GM12873 (cell line): ENCODE measurements around the gene ANAPC1.

Experiments used
- TF ChIP-seq, protein P1 (sequence below): IDR thresholded peaks from 2 replicates; pipeline ENCODE4 v1.5.1; 2012; ENCODE audit warnings: low read depth, mild to moderate bottlenecking, moderate library complexity, low read length, control low read depth; ENCODE audit not compliant: insufficient read depth; ENCODE audit errors: missing control alignments

Gene ANAPC1, protein sequence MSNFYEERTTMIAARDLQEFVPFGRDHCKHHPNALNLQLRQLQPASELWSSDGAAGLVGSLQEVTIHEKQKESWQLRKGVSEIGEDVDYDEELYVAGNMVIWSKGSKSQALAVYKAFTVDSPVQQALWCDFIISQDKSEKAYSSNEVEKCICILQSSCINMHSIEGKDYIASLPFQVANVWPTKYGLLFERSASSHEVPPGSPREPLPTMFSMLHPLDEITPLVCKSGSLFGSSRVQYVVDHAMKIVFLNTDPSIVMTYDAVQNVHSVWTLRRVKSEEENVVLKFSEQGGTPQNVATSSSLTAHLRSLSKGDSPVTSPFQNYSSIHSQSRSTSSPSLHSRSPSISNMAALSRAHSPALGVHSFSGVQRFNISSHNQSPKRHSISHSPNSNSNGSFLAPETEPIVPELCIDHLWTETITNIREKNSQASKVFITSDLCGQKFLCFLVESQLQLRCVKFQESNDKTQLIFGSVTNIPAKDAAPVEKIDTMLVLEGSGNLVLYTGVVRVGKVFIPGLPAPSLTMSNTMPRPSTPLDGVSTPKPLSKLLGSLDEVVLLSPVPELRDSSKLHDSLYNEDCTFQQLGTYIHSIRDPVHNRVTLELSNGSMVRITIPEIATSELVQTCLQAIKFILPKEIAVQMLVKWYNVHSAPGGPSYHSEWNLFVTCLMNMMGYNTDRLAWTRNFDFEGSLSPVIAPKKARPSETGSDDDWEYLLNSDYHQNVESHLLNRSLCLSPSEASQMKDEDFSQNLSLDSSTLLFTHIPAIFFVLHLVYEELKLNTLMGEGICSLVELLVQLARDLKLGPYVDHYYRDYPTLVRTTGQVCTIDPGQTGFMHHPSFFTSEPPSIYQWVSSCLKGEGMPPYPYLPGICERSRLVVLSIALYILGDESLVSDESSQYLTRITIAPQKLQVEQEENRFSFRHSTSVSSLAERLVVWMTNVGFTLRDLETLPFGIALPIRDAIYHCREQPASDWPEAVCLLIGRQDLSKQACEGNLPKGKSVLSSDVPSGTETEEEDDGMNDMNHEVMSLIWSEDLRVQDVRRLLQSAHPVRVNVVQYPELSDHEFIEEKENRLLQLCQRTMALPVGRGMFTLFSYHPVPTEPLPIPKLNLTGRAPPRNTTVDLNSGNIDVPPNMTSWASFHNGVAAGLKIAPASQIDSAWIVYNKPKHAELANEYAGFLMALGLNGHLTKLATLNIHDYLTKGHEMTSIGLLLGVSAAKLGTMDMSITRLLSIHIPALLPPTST (N-terminal part only)

DNA sequence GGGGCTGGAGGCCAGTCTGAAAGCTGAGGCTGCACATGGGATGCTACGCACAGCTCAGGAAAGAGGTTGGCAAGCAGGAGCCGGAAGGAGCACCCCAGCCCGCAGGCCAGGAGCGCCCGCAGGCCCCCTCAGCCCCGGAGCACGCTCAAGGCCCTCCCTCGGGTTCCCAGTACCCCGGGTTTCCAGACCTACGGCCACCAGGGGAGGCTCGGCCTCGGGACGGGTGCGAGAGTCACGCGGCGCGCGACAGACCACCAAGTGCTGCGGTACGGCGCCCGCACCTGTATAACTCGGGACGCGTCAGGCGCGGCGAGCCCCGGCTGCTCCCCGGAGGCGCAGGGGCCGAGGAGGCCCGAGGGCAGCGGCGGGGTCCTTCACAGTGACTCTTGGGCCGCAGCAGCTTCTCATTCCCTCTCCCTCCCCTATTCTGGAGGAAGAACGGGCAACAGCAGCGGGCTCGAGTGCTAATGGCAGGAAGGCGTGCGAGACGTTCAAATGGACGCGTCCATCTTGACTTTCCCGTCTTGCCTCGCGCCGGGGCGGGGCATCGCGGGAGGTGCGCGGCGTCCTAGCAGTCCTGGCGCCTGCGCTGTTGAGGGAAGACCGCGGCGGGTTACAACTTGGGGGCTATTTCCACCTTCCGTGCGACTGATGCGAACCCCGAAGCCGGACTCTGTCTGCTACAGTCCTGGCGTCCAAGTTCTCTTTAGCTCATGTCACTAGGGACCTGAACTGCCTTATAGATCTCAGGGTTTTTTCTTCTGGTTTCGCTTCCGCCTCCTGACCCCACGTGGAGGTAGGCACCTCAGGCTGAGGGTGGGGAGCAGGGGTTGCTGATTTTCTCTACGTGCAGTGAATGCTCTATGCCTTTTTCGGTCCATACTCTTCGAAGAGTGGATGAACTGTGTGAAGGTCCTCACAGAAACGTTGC lies at the start of gene ANAPC1:
TSS of gene ANAPC1 (minus strand) at position 533 of the 931 bp plus-strand sequence. CDS start 3,368 bp downstream, outside the sequence.
- TF ChIP-seq, protein P1, sequence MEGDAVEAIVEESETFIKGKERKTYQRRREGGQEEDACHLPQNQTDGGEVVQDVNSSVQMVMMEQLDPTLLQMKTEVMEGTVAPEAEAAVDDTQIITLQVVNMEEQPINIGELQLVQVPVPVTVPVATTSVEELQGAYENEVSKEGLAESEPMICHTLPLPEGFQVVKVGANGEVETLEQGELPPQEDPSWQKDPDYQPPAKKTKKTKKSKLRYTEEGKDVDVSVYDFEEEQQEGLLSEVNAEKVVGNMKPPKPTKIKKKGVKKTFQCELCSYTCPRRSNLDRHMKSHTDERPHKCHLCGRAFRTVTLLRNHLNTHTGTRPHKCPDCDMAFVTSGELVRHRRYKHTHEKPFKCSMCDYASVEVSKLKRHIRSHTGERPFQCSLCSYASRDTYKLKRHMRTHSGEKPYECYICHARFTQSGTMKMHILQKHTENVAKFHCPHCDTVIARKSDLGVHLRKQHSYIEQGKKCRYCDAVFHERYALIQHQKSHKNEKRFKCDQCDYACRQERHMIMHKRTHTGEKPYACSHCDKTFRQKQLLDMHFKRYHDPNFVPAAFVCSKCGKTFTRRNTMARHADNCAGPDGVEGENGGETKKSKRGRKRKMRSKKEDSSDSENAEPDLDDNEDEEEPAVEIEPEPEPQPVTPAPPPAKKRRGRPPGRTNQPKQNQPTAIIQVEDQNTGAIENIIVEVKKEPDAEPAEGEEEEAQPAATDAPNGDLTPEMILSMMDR: no peak

DNA sequence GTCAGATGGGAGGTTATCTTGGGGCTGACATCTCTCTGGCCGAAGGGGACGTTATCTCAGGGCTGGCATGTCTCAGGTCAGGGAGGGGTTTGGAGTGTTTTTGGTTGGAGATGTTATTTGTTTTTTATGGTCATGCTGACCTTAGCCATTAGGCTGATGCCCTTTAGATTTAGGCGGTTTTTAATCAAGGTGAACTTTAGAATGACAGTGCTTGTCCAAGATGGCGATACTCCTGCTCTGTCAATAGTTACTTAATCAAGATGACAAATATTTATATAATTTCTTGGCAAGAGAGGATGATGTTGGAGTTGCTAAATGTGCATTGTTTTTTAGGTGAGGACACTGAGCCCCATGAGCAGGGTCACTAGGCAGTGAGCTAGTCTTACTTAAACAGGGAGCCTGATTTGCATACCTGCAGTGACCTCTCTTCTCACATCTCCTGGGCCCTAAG lies 48.9 kb upstream of the ANAPC1 start:
- TF ChIP-seq, protein P1: no peak

DNA sequence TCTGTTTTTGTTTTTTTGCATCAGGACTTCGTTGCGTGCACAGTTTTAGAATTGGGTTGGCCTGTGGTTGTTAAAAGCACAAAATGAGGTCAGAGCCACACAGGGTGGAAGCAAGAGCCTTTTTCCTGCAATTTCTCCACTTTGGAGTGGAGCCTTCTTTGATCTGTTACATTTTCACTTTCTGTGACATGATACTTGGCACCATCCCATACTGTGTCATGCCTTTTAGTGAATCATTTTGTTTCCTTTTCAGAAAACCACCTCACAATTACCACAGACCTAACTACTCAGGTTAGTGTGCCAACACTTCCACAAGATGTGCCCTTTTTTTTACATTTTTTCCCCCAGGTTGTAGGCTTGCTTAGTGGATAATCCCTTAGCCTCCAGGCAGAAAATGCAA lies 46.9 kb upstream of the ANAPC1 start:
- TF ChIP-seq, protein P1: no peak

DNA sequence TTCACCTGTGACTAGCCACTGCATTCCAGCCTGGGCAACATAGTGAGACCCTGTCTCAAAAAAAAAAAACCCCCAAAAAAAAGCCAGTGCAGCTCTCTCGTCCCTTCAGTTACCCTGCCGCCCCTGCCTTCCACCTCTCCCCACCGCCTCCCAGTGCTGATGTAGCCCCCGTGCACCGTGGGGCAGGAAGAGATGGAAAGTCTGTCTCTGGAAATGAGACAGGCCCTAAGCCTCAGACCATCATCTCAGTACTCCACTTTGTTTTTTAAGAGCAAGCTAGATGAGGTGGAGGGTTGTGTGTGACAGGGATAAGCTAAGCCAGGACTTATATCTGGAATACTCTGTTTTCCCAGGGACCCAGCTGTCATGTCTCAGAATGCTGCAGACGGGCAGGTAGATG lies 46.4 kb upstream of the ANAPC1 start:
- TF ChIP-seq, protein P1: no peak

DNA sequence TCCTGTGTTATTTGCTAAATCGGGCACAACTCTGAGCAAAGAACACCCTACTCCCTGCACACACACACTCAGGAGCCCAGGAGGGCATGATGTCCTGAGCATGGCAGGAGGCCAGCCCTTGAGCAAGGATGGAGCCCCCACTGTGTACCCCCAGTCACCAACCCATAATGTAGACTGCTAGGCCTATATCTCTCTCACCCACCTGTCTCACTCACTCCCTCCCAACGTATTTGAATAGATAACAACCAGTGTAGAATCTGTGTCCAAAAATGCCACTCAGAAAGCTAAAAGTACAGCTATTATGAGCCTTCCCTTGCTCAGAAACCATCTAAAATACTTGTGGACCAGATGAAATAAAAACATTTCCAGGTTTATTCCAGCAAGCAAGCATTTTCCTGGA lies 43.7 kb upstream of the ANAPC1 start:
- TF ChIP-seq, protein P1: no peak

DNA sequence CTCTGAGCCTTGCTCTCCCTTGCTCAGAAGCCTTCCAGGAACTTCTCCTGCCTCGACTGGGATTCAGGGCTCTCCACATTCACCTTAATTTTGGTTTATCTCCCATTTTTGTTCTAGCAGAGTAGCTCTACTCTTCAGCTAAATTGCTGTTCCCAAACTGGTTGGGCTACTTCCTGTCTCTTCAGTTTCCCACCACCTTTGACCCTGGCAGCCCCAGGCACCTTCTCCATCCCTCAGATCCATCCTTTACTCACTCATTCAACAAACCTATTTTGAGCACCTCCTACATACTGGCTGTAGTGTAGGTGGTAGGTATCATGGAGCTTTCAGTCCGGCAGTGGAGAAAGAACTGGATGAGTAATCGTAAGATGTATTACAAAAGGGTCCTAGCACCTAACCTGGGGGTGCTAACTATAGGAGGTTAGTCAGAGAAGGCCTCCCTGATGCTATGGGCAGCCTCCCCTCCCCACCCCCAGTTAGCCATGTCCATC lies 40.7 kb upstream of the ANAPC1 start:
- TF ChIP-seq, protein P1: no peak
